Hypothalamus (tissue), 51 donors: ENCODE measurements around the gene MYZAP.

ENCODE experiments used
- DNase-seq, 51 donors: peaks; one replicate each; lab custom pipeline; 2025; lab: John Stamatoyannopoulos, UW

MYZAP gene

GRCh38 chr15:57685306-57686095 lies 93.8 kb downstream of the MYZAP start:
- no peak for DNase-seq

- no peak for DNase-seq
Measured at GRCh38 chr15:57686657-57687056, 95.0 kb downstream of the MYZAP start.

GRCh38 chr15:57690341-57690966 lies 98.8 kb downstream of the MYZAP start:
- DNase-seq = no peak

GRCh38 chr15:57691082-57691481 lies 99.4 kb downstream of the MYZAP start:
- DNase-seq = no peak

GRCh38 chr15:57692709-57693108 lies 101.0 kb downstream of the MYZAP start:
- DNase-seq = no peak

- DNase-seq = no peak
Measured at GRCh38 chr15:57694279-57694678, 102.6 kb downstream of the MYZAP start.

- no peak for DNase-seq
Measured at GRCh38 chr15:57696146-57696545, 104.4 kb downstream of the MYZAP start.

- DNase-seq = no peak
Measured at GRCh38 chr15:57697588-57697987, 105.9 kb downstream of the MYZAP start.

GRCh38 chr15:57698243-57698642 lies 106.5 kb downstream of the MYZAP start:
- no peak for DNase-seq

GRCh38 chr15:57698991-57699390 lies 107.3 kb downstream of the MYZAP start:
- no peak for DNase-seq

GRCh38 chr15:57703387-57703786 lies 111.7 kb downstream of the MYZAP start:
- DNase-seq = no peak

- DNase-seq = no peak
Measured at GRCh38 chr15:57704441-57704840, 112.7 kb downstream of the MYZAP start.

GRCh38 chr15:57705746-57706404 lies 114.2 kb downstream of the MYZAP start:
- peak in 4 of 51 donors; percentile 23 to 56 (median 32) for DNase-seq

- DNase-seq = peak; percentile 53 to 97 (median 90)
Measured at GRCh38 chr15:57706405-57707209, 114.9 kb downstream of the MYZAP start, which contains the start of gene POLR2M. Gene POLR2M, plus strand, starts transcription at chr15:57706714. Its CDS starts 129 bp downstream, at chr15:57706843.

GRCh38 chr15:57708047-57708446 lies 116.3 kb downstream of the MYZAP start:
- no peak for DNase-seq

GRCh38 chr15:57718309-57718708 lies 126.6 kb downstream of the MYZAP start:
- no peak for DNase-seq

GRCh38 chr15:57720867-57721266 lies 129.2 kb downstream of the MYZAP start:
- DNase-seq = no peak

GRCh38 chr15:57726411-57726810 lies 134.7 kb downstream of the MYZAP start:
- DNase-seq = no peak

- DNase-seq = no peak
Measured at GRCh38 chr15:57727031-57727430, 135.3 kb downstream of the MYZAP start.

GRCh38 chr15:57728436-57728835 lies 136.7 kb downstream of the MYZAP start:
- peak in 2 of 51 donors; percentile 5 to 68 for DNase-seq

GRCh38 chr15:57730876-57731275 lies 139.2 kb downstream of the MYZAP start:
- DNase-seq = no peak
